GM18951 (cell line): ENCODE data around the gene FASTKD2.
A peak's percentile ranks its signal among the peaks of the same experiment; 100 is the strongest.

Experiments
- POLR2A ChIP-seq: IDR thresholded peaks from 4 replicates; pipeline ENCODE4 v1.6.1; 2011; ENCODE audit warnings: mild to moderate bottlenecking; ENCODE audit not compliant: insufficient read length, insufficient read depth; ENCODE audit errors: extremely low read depth
- in situ Hi-C: fragments of 300-500 bp; cut with MboI; formaldehyde crosslinking; loops from one replicate; pipeline ENCODE4 v1.12.0; 2022; ENCODE audit warnings: low sequenced_read_pairs, mixed read lengths, inconsistent platforms; ENCODE audit not compliant: unreplicated experiment

Gene FASTKD2

DNA sequence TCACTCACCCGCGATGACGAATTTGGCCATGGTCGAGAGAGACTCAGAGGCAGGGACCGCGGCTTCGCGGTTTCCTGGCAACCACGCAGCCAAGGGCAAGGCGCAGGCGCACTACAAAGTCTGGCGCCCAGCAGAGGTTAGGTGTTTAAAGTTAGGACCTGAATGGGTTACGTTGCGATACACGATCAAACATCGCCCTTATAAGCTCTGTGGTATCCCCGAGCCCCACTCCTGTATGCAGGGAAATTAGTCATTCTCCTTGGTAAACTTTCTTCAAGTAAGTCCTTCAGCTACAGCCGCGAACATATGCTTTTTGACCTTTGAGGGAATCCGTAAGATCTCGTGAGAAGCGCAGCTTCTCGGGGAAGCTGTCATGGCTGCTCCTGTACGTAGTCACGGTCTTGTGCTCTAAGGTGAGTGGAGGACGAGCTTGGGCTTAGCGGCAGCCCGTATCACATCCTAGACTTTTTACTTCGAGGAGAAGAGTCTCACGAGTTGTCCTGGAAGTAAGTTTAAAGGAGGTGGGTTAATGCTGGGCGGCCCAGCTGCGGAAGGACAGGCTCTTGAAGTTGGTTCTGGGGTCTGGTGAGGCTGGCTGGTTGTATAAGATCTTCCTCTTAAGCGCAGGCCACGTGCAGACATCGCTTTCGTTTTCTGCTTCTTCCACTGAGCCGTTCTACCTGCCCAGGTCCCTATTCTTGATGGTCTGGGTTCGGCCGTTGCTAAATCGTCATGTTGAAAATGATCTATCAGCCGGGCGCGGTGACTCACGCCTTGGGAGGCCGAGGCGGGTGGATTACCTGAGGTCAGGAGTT lies at the start of gene FASTKD2, which contains the start of gene MDH1B:
TSS of gene FASTKD2 (plus strand) at position 365 of the 815 bp plus-strand sequence. CDS start 1,088 bp downstream, outside the sequence.
TSS of gene MDH1B (minus strand) at position 87 of the 815 bp plus-strand sequence. CDS start at position 30, 57 bp downstream.
- in situ Hi-C loops: no loop called here
- TF ChIP-seq POLR2A: peak; percentile 79

DNA sequence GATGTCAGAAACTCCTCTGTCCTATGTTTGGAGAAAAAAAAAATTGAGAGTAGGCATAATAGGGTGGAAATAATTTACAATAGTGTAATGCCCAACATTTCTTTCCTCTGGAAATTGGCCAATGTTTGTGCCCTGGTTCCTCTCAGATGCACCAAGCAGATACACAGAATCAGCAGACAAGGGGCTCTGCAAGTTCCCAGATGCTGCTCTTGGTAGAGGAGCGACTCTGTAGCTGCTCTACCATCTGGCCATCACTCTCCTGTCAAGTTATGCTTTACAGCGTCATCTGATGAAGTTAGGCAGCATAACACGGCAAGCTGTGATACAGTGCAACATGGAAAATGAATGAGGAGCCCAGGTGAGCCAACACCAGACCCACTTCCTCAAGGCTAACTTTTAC lies 48.8 kb upstream of the FASTKD2 start:
- in situ Hi-C loops: no loop called here

DNA sequence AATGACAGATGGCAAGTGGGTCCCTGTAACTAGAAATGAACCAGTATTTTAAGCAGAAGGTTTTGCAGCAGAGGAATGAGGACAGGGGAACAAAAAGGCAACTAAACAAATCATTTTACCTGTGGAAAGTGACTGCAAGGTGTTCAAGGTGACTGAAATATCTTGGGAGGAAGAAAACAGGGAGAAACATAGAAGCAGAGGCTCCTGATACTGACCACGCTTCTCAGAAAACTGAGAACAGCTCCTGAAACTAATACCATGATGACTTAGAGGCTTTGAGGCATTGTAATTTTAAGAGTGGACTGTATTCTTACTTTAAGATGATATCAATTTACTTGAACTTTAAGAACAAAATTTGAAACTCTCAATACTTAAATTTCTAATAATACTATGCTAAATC lies 47.1 kb upstream of the FASTKD2 start, which contains the start of gene DYTN:
TSS of gene DYTN (minus strand) at position 101 of the 400 bp plus-strand sequence. CDS start 117 bp downstream, outside the sequence.
- in situ Hi-C loops: no loop called here

More for the DNA sequence above, 48.8 kb upstream of the FASTKD2 start:
- TF ChIP-seq POLR2A: no peak

DNA sequence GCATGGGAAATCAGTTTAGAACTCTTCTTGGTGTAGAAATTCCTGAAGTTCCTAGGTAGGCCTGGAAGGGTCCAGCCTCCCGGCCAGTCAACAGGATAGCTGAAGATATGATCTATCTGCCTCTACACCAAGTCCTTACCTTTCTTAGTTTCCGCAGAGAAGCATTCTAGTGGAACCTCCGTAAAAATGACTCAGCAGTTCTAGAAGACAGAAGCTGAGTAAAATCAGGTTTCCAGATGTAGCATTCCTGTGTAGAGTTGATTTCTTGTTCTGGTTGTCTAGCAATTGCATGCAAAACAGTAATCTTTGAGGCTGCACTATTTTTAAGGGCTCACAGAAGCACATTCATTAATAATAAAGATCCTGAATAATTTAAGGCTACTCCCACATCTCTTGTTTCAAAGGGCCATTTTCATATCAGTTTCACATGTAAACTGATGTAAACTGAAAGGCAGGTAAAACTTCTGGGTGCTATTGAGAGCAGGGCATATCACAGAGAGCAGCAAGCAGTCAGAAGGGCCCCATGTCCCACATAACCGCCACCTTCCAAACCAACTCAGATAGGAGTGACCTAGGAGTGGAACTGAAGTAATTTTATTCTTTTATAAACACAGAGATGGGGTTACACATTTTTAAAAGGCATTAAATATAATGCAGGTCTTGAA lies 44.0 kb upstream of the FASTKD2 start:
- TF ChIP-seq POLR2A: no peak
- in situ Hi-C loops: no loop called here

More for the DNA sequence above, 47.1 kb upstream of the FASTKD2 start, which contains the start of gene DYTN:
- no peak for TF ChIP-seq POLR2A

DNA sequence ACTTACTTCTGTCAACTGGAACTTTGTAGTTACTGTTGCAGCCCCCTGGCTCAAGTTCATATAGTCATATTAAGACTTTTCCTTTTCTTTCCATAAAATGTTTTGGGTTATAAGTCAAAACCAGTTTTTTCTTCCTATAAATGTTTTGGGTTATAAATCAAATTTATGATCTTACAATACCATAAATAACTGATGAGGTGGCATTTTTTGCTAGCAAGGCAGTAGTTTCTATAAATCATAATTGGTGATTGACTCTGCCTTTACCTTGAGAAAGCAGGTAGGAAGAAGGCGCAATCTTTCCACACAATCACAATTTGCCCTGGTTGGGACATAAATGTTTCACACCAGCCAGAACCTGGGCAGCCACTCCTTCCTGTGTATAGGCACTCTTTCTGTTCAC lies 42.1 kb upstream of the FASTKD2 start:
- in situ Hi-C loops: no loop called here
- no peak for TF ChIP-seq POLR2A

DNA sequence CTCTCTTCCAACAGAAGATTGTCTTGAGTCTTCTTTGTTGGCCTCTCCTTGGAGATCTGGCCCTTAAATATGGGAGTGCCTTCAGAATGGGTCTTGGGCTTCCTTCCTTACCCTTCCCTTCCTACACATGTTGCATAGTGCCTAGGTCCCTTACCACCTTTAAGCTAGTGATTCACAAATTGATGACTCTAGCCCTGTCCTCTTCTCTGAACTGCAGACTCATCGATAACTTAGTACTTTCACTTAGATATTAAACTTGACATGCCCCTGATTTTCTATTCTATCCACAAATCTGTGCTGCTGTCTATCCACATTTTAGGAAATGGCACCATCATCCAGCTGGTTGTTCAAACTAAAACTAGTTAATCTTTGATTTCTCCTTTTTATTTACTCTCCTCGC lies 38.1 kb upstream of the FASTKD2 start:
- no peak for TF ChIP-seq POLR2A
- in situ Hi-C loops: no loop called here

DNA sequence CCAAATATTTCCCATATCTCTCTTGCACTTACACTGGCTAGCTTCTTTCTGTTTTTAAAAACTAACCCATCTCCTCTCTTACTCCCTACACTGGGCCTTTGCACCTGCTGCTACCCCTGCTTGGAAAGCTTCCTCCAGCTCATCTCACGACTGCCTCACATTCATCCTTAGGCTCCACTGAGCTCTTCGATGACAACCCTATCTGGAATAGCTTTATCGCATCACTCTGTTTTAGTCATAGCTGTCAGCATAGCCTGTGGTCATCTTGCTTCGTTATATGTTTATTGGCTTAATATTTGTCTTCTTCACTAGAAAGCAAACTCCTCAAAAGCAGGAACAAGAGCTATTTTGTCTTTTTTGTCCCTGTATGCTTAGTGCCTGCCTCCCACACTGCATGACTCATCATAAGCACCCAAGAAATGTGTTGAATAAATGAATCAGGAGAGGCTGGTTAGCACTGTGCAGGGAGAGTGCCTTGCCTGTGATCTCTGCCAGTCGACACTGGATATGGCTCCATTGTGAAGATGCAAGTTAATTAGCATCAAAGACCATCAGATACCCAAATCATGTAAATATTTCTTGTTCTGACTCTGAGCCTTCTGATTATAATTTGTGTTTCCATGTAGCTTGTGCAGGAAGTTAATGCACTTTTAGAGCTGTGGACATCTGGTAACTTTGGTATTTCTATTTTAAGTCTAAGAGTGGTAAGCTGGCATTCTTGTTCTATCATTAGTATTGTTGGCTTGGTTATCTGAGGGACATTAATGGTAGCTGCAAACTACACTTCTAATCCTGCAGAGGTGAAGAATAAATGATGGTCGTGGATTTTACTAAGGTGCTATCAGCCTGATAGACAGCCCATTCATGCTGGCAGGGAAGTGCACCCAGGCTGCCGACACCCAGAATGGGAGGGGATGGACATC lies 36.9 kb upstream of the FASTKD2 start:
- in situ Hi-C loops: no loop called here
- no peak for TF ChIP-seq POLR2A

DNA sequence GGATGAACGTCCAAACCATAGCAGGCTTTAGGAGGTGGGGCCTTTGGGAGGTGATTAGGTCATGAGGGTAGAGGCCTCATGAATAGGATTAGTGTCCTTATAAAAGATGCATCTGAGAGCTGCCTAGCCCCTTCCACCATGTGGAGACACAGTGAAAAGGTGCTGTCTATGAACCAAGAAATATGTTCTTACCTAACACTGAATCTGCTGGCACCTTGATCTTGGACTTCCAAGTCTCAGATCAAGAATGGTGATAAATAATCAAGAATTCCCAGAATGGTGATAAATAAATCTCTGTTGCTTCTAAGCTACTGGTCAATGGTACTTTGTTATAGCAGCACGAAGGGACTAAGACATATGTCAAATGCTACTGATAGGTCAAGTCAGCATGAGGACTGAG lies 32.1 kb upstream of the FASTKD2 start:
- TF ChIP-seq POLR2A: no peak
- in situ Hi-C loops: no loop called here

DNA sequence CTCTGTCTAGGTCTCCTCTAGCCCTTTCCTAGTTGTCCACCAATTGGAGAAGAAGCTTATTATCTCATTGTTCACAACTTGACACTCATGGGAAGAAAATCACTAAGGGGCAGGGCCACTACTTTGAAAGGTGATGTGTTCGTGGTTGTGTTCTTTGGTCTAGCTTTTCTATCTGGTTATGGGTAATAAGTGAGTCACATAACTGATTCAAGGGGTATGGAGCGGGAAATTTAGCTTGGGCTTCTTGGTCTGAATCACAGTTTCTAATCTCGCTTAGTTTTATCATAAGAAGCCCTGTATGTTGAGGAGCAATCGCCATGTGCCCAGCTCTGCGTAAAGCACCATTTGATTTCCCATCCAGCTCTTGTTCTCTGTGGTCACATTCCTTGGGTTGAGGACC lies 28.5 kb upstream of the FASTKD2 start:
- in situ Hi-C loops: no loop called here
- TF ChIP-seq POLR2A: no peak

DNA sequence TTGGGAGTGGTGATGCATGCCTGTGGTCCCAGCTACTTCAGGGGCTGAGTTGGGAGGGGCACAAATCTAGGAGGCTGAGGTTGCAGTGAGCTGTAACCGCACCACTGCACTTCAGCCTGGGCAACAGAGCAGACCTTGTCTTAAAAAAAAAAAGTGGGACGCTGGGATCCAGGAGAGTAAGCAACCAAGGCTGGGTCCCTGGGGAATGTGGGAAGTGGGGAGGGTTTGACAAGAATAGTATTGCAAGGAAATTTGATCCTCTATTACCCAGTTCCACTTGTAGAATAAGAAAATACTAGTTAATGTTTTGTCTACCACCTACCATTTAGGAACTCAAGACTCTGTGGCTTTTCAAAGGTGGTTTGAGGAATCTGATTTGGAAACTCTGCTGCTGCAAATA lies 26.1 kb upstream of the FASTKD2 start:
- no peak for TF ChIP-seq POLR2A
- in situ Hi-C loops: no loop called here

DNA sequence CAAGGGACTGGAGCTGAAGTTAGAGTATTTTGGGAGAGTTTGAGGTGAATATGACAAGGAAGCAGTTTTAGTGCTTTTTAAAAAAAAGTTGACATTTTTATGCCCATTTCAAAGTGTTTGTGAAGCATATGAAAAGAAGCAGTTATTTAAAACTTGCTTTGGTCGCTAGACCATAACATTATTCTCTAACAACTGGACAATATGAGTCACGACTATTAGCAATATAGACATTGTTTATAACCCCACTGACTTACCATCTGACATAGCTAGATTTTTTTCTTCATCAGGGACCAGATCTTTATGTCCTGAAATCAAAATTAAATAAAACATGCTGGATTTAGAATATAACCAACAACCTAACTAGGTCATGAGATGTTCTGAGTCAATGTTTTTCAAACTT lies 24.6 kb upstream of the FASTKD2 start:
- no peak for TF ChIP-seq POLR2A
- in situ Hi-C loops: no loop called here

DNA sequence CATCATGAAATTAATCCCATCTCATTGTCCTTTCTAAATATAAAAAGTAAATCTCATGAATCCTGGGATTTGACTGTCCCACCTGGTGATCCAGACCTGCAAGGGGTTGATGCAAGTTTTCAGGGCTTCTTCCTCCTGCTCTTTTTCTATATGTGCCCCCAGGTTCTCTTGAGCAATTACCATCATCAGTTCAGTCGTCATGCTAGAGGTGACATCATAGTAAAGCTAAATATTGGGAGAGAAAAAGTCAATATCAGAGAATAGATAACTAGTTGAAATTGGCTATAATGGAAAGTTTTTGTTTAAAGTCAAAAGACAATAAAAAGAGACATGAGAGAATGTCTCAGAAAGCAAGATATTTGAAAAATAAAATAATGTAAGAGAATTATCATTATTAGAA lies 8.6 kb upstream of the FASTKD2 start:
- no peak for TF ChIP-seq POLR2A
- in situ Hi-C loops: no loop called here
